B cell (primary cell): Measurements from ENCODE around the gene USP21. TPM values are rescaled to one million over a fixed set of nuclear protein-coding genes. Genes with fewer than 3 reads are reported as not detected.

ENCODE experiments used
- ATAC-seq: fragments of 200-7000 bp; cut with Tn5 transposase; one replicate; pipeline ENCODE4 v1.10.0; 2021; ENCODE audit warnings: low read depth, mild to moderate bottlenecking, moderate number of reproducible peaks, moderate library complexity
- CTCF ChIA-PET: fragments of 350-600 bp; sonication (Branson Sonifier 250); formaldehyde crosslinking; loops from one replicate; lab custom pipeline; 2021; ENCODE audit warnings: antibody characterized with exemption, inconsistent platforms; lab: Charles Lee
- POLR2A ChIA-PET: fragments of 350-600 bp; sonication (Branson Sonifier 250); formaldehyde crosslinking; loops from one replicate; lab custom pipeline; 2021; ENCODE audit warnings: antibody characterized with exemption; lab: Charles Lee
- DNase-seq: peaks from one replicate; pipeline ENCODE4 v3.0.0; 2013
- H2AFZ ChIP-seq: 2 replicates; pipeline ENCODE4 v1.6.1; 2012; ENCODE audit warnings: mild to moderate bottlenecking, low read depth, low read length; ENCODE audit not compliant: insufficient read depth, poor library complexity, severe bottlenecking
- H3K27ac ChIP-seq, 2 donors: 1 replicate in 1 of 2; 2 replicates in 1 of 2; pipeline ENCODE4 v1.5.1; 2012 to 2013; ENCODE audit warnings: low read length in 2 of 2, mild to moderate bottlenecking in 2 of 2, moderate library complexity in 1 of 2
- H3K27me3 ChIP-seq, 4 experiments: fragments of 200-600 bp in 1 of 4; sonication (generic) in 1 of 4; replicated peaks in 1 of 4; 1 replicate in 2 of 4; 2 replicates in 2 of 4; pipeline versions ENCODE4 v1.6.1 to v1.7.0; 2013 to 2016; ENCODE audit warnings: low read length in 3 of 4, mild to moderate bottlenecking in 2 of 4, mixed read lengths in 1 of 4, moderate library complexity in 1 of 4; ENCODE audit not compliant: insufficient read depth in 4 of 4, control insufficient read depth in 3 of 4; ENCODE audit errors: control extremely low read depth in 1 of 4
- H3K36me3 ChIP-seq, 2 experiments: replicated peaks in 1 of 2; 1 replicate in 1 of 2; 2 replicates in 1 of 2; pipeline versions ENCODE4 v1.6.1 to v1.7.1; 2013; ENCODE audit warnings: low read length in 1 of 2; ENCODE audit not compliant: insufficient read depth in 2 of 2, control insufficient read depth in 1 of 2; ENCODE audit errors: control extremely low read depth in 1 of 2, extremely low read depth in 1 of 2
- H3K4me1 ChIP-seq, 2 donors: fragments of 200-600 bp in 1 of 2; sonication (generic) in 1 of 2; 1 replicate in 1 of 2; 2 replicates in 1 of 2; pipeline versions ENCODE4 v1.5.1 to v1.6.1; 2013 to 2017; ENCODE audit warnings: low read length in 2 of 2; ENCODE audit not compliant: control insufficient read depth in 2 of 2, insufficient read depth in 2 of 2
- H3K4me2 ChIP-seq: replicated peaks from 2 replicates; pipeline ENCODE3; 2012; ENCODE audit warnings: mild to moderate bottlenecking, low read depth, low read length; ENCODE audit not compliant: poor library complexity, severe bottlenecking
- H3K4me3 ChIP-seq, 5 experiments: fragments of 200-600 bp in 1 of 5; sonication (generic) in 1 of 5; 1 replicate in 3 of 5; 2 replicates in 2 of 5; pipeline versions ENCODE4 v1.5.1 to v1.7.0; 2011 to 2016; ENCODE audit warnings: low read length in 4 of 5, mild to moderate bottlenecking in 4 of 5, low read depth in 2 of 5, control low read depth in 1 of 5, moderate library complexity in 1 of 5; ENCODE audit not compliant: insufficient read depth in 1 of 5; ENCODE audit errors: control extremely low read depth in 1 of 5, extremely low read depth in 1 of 5
- H3K79me2 ChIP-seq: fragments of 200-600 bp; sonication (generic); one replicate; pipeline ENCODE4 v1.6.0; 2016; ENCODE audit warnings: low read length; ENCODE audit not compliant: control insufficient read depth, insufficient read depth
- H3K9ac ChIP-seq: fragments of 200-600 bp; sonication (generic); 2 replicates; pipeline ENCODE4 v1.6.1; 2017; ENCODE audit warnings: mild to moderate bottlenecking, low read length, moderate library complexity
- H3K9me3 ChIP-seq, 3 donors: one replicate each; pipeline versions ENCODE4 v1.6.1 to v1.7.1; 2013; ENCODE audit warnings: low read length in 2 of 3; ENCODE audit not compliant: control insufficient read depth in 2 of 3, insufficient read depth in 1 of 3; ENCODE audit errors: control extremely low read depth in 1 of 3
- H4K20me1 ChIP-seq: 2 replicates; pipeline ENCODE4 v1.6.0; 2012; ENCODE audit warnings: mild to moderate bottlenecking, low read length; ENCODE audit not compliant: insufficient read depth, control insufficient read depth, poor library complexity, severe bottlenecking
- H3K27ac Mint-ChIP-seq: one replicate; pipeline ENCODE4 v1.8.0; 2021; ENCODE audit warnings: mixed read lengths
- H3K27me3 Mint-ChIP-seq: one replicate; pipeline ENCODE4 v1.8.0; 2021; ENCODE audit warnings: mixed read lengths
- H3K4me1 Mint-ChIP-seq: one replicate; pipeline ENCODE4 v1.8.0; 2021; ENCODE audit warnings: mixed read lengths
- H3K4me3 Mint-ChIP-seq: one replicate; pipeline ENCODE4 v1.8.0; 2021; ENCODE audit warnings: mixed read lengths
- H3K9me3 Mint-ChIP-seq: one replicate; pipeline ENCODE4 v1.8.0; 2022; ENCODE audit warnings: mixed read lengths; ENCODE audit not compliant: insufficient read depth
- EZH2 ChIP-seq: IDR thresholded peaks from 2 replicates; pipeline ENCODE4 v1.6.1; 2012; ENCODE audit warnings: borderline replicate concordance, low read depth, mild to moderate bottlenecking, moderate library complexity, low read length; ENCODE audit not compliant: insufficient read depth, poor library complexity, severe bottlenecking
- WGBS: methylation state at CpG from one replicate; pipeline ENCODE4 v1.1.5; 2013; ENCODE audit warnings: missing lambda C conversion rate; ENCODE audit not compliant: insufficient coverage; 5-methylcytosine and 5-hydroxymethylcytosine counted together
- intact Hi-C: fragments of 100-400 bp; cut with micrococcal nuclease; formaldehyde crosslinking; loops from one replicate; pipeline ENCODE4 v1.10.0; 2022
- polyA plus RNA-seq: library from polyadenylated mRNA; depleted of rRNA; stranded (reverse); fragments of >200 nt; gene quantifications from 2 replicates; pipeline ENCODE4 v1.2.3, GENCODE V29; 2012
- total RNA-seq, 2 donors: library from RNA; stranded (reverse); fragments of 120-200 nt in 1 of 2; gene quantifications; 1 replicate in 1 of 2; 2 replicates in 1 of 2; pipeline versions ENCODE4 v1.2.3 to v1.2.4, GENCODE V29; 2013 to 2022
- TF ChIP-seq, protein P1 (sequence below): fragments of 200-600 bp; IDR thresholded peaks from one replicate; pipeline ENCODE4 v1.8.0; 2022; ENCODE audit warnings: antibody characterized with exemption, mild to moderate bottlenecking

Gene USP21
- total and polyA plus RNA-seq, 2 donors (not counting 1 experiment from before 2014, with no cell fraction given), result 53.3 to 81.6 TPM

DNA sequence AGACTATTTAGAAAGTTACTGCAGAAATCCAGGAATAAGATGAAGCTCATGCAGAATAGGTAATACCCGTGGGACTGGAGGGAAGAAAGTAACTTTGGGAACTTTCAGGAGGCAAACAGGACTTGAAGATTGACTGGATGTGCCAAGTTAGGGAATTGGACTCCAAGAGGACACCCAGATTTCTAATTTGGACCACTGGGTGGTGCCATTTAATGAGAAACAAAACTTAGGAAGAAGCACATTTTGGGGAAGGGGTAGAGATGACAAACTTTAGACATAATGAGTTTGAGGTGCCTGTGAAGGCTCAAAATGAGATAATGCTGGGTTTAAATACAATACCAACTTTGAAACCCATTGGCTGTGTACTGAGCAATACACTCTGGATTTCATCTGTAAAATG is 21.3 kb downstream of the USP21 start:
- Histone ChIP-seq H3K4me3 (no peak overlapping the region), H3K27me3 (no peaks in the 10 kb centered on the region), H3K9me3 (no peaks in the 10 kb centered on the region), H3K4me1 (peaks cover 57 to 78% of the 10 kb centered on the region in 2 donors), H3K9ac (no peak overlapping the region), H4K20me1 (peaks cover 9% of the 10 kb centered on the region), H2AFZ (no peak overlapping the region), H3K36me3 (peaks cover 0 to 6% of the 10 kb centered on the region in 2 experiments), H3K79me2 (peaks cover 16% of the 10 kb centered on the region), H3K4me2 (no peak overlapping the region), H3K27ac (no peak overlapping the region)
- no peak for DNase-seq
- no peak for ATAC-seq
- Mint-ChIP-seq H3K27ac (peak overlapping the region; percentile 16), H3K27me3 (no peaks in the 10 kb centered on the region), H3K4me1 (peaks cover 75% of the 10 kb centered on the region), H3K9me3 (no peaks in the 10 kb centered on the region), H3K4me3 (no peak overlapping the region)
- ChIA-PET POLR2A (interaction anchor here (0.9 kb wide), 1 partner anchor 111 kb away, joined by 7 read pairs; the partner anchor contains the start of gene ARHGAP30), CTCF (interaction anchor here (0.5 to 5.4 kb wide), 6 partner anchors 13 to 202 kb away, joined by 3 to 64 read pairs (median 10); partner anchors contain the start of genes PPOX and TOMM40L)
- 58% methylated on average over 1 of the region's 1 CpG for WGBS
- TF ChIP-seq EZH2, result no peak
- TF ChIP-seq, protein P1, sequence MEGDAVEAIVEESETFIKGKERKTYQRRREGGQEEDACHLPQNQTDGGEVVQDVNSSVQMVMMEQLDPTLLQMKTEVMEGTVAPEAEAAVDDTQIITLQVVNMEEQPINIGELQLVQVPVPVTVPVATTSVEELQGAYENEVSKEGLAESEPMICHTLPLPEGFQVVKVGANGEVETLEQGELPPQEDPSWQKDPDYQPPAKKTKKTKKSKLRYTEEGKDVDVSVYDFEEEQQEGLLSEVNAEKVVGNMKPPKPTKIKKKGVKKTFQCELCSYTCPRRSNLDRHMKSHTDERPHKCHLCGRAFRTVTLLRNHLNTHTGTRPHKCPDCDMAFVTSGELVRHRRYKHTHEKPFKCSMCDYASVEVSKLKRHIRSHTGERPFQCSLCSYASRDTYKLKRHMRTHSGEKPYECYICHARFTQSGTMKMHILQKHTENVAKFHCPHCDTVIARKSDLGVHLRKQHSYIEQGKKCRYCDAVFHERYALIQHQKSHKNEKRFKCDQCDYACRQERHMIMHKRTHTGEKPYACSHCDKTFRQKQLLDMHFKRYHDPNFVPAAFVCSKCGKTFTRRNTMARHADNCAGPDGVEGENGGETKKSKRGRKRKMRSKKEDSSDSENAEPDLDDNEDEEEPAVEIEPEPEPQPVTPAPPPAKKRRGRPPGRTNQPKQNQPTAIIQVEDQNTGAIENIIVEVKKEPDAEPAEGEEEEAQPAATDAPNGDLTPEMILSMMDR, result peak; percentile 18
- intact Hi-C loops, result no loop called here

DNA sequence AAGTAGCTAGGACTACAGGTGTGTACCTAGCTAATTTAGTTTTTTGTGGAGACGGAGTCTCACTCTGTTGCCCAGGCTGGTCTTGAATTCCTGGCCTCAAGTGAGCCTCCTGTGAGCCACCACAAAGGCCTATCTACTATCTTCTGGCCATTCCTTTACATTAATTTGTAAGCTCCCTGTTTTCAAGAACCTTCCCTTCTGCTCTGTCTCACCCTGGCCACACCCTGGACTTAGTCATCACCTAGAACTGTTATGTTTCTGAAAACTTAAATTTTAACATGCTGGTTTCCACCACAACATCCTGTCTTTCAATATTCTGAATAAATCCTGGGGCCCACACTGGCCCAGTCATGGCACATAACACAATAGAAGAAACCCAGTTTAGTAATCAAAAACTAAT is 22.9 kb downstream of the USP21 start:
- peak overlapping the region; percentile 60 for H3K4me2 ChIP-seq

More for the DNA sequence above, 22.9 kb downstream of the USP21 start:
- H3K27me3 Mint-ChIP-seq, result no peaks in the 10 kb centered on the region
- Histone ChIP-seq H3K27ac (peak overlapping the region; percentile 49 to 60), H3K27me3 (no peaks in the 10 kb centered on the region), H3K79me2 (peaks cover under 1% of the 10 kb centered on the region), H3K36me3 (no peaks in the 10 kb centered on the region), H3K9me3 (no peaks in the 10 kb centered on the region), H3K9ac (no peak overlapping the region), H4K20me1 (no peaks in the 10 kb centered on the region), H3K4me3 (peak overlapping the region in 1 of 5 experiments; percentile 19), H2AFZ (peak overlapping the region; percentile 55), H3K4me1 (peaks cover 60 to 80% of the 10 kb centered on the region in 2 donors)
- peaks cover 75% of the 10 kb centered on the region for H3K4me1 Mint-ChIP-seq
- peak overlapping the region; percentile 91 for H3K27ac Mint-ChIP-seq
- intact Hi-C loops, result no loop called here
- TF ChIP-seq, protein P1, result no peak
- no peak for TF ChIP-seq EZH2
- no peak for DNase-seq
- H3K9me3 Mint-ChIP-seq, result no peaks in the 10 kb centered on the region
- WGBS, result 86% methylated on average over 1 of the region's 1 CpG
- ChIA-PET CTCF (interaction anchor here (0.8 to 5.4 kb wide), 7 partner anchors 11 to 185 kb away, joined by 3 to 64 read pairs (median 16); partner anchors contain the start of genes CFAP126, NDUFS2, PPOX and TOMM40L), POLR2A (interaction anchor here (1.5 to 1.6 kb wide), 3 partner anchors 13 to 44 kb away, joined by 5 to 7 read pairs (median 5); partner anchors contain the start of genes PPOX and TOMM40L)
- peak overlapping the region; percentile 60 for H3K4me3 Mint-ChIP-seq
- peak; percentile 4 for ATAC-seq
